ENCODE measurements around the gene OVCH1. TPM values are rescaled to one million over a fixed set of nuclear protein-coding genes. Genes with fewer than 3 reads are reported as not detected.

OVCH1 gene, protein sequence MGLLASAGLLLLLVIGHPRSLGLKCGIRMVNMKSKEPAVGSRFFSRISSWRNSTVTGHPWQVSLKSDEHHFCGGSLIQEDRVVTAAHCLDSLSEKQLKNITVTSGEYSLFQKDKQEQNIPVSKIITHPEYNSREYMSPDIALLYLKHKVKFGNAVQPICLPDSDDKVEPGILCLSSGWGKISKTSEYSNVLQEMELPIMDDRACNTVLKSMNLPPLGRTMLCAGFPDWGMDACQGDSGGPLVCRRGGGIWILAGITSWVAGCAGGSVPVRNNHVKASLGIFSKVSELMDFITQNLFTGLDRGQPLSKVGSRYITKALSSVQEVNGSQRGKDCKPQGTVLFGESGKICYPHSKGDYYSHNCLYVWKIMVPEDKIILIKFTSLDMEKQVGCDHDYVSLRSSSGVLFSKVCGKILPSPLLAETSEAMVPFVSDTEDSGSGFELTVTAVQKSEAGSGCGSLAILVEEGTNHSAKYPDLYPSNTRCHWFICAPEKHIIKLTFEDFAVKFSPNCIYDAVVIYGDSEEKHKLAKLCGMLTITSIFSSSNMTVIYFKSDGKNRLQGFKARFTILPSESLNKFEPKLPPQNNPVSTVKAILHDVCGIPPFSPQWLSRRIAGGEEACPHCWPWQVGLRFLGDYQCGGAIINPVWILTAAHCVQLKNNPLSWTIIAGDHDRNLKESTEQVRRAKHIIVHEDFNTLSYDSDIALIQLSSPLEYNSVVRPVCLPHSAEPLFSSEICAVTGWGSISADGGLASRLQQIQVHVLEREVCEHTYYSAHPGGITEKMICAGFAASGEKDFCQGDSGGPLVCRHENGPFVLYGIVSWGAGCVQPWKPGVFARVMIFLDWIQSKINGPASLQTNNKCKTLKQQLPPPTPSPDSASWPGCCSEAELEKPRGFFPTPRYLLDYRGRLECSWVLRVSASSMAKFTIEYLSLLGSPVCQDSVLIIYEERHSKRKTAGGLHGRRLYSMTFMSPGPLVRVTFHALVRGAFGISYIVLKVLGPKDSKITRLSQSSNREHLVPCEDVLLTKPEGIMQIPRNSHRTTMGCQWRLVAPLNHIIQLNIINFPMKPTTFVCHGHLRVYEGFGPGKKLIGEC
- total RNA-seq, result under 1 TPM in 2 of 4 donors, not detected in 2; 0.17 to 0.78 TPM

GRCh38 chr12:29497588-29497987, at the start of gene OVCH1:
Gene OVCH1, minus strand, starts transcription at chr12:29497686. Its CDS starts 0 bp downstream, at chr12:29497686.
- no peak within 1 kb of the TSS for H3K27ac ChIP-seq (replicated peaks in 1 of 4)
- H3K9me3 ChIP-seq, result no peaks in the 10 kb centered on the region
- intact Hi-C loops (cut with DNase I), result no loop called here
- peaks cover 0 to 11% (median 0%) of the 10 kb centered on the region in 4 donors for H3K36me3 ChIP-seq
- TF ChIP-seq POLR2AphosphoS5 (IDR thresholded peaks at IDR 0.05) (no peak), EP300 (IDR thresholded peaks at IDR 0.05) (no peak), POLR2A (IDR thresholded peaks at IDR 0.05; ENCODE audit: low read depth) (no peak)
- TF ChIP-seq, protein P1, sequence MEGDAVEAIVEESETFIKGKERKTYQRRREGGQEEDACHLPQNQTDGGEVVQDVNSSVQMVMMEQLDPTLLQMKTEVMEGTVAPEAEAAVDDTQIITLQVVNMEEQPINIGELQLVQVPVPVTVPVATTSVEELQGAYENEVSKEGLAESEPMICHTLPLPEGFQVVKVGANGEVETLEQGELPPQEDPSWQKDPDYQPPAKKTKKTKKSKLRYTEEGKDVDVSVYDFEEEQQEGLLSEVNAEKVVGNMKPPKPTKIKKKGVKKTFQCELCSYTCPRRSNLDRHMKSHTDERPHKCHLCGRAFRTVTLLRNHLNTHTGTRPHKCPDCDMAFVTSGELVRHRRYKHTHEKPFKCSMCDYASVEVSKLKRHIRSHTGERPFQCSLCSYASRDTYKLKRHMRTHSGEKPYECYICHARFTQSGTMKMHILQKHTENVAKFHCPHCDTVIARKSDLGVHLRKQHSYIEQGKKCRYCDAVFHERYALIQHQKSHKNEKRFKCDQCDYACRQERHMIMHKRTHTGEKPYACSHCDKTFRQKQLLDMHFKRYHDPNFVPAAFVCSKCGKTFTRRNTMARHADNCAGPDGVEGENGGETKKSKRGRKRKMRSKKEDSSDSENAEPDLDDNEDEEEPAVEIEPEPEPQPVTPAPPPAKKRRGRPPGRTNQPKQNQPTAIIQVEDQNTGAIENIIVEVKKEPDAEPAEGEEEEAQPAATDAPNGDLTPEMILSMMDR (IDR thresholded peaks at IDR 0.05), result no peak
- WGBS, result 92% methylated on average over 17 of the region's 18 CpGs
- no peak for DNase-seq (ENCODE audit: extremely low spot score)
- no peaks in the 10 kb centered on the region for H3K4me1 ChIP-seq
- no peak within 1 kb of the TSS for H3K4me3 ChIP-seq
- no peaks in the 10 kb centered on the region for H3K27me3 ChIP-seq

- DNase-seq (ENCODE audit: extremely low spot score), result no peak
- no peak for TF ChIP-seq POLR2A (IDR thresholded peaks at IDR 0.05; ENCODE audit: low read depth)
- peak in 1 of 2 donors; percentile 25 for TF ChIP-seq POLR2AphosphoS5 (IDR thresholded peaks at IDR 0.05)
- no peak for TF ChIP-seq EP300 (IDR thresholded peaks at IDR 0.05)
- TF ChIP-seq, protein P1 (IDR thresholded peaks at IDR 0.05), result no peak
- Histone ChIP-seq H3K27me3 (no peaks in the 10 kb centered on the region), H3K4me1 (peaks cover 13 to 29% (median 21%) of the 10 kb centered on the region in 4 donors), H3K9me3 (no peaks in the 10 kb centered on the region), H3K4me3 (no peak overlapping the region), H3K36me3 (no peaks in the 10 kb centered on the region), H3K27ac (replicated peaks in 1 of 4) (peak overlapping the region; percentile 12 to 32 (median 20))
- WGBS, result 25% methylated on average over 4 of the region's 4 CpGs
- intact Hi-C loops (cut with DNase I), result loop anchor here (5.0 kb wide), 1 partner anchor 235 kb away; the partner anchor contains the start of gene TMTC1
Measured at GRCh38 chr12:29547151-29547632, 49.7 kb upstream of the OVCH1 start.

- TF ChIP-seq EP300 (IDR thresholded peaks at IDR 0.05) (no peak), POLR2A (IDR thresholded peaks at IDR 0.05; ENCODE audit: low read depth) (no peak), POLR2AphosphoS5 (IDR thresholded peaks at IDR 0.05) (no peak)
- TF ChIP-seq, protein P1 (IDR thresholded peaks at IDR 0.05), result no peak
- H3K36me3 ChIP-seq, result no peaks in the 10 kb centered on the region
- H3K27ac ChIP-seq (replicated peaks in 1 of 4), result peak overlapping the region in 2 of 4 donors; percentile 21 to 32
- peaks cover 13 to 29% (median 21%) of the 10 kb centered on the region in 4 donors for H3K4me1 ChIP-seq
- WGBS, result 75% methylated on average over 2 of the region's 2 CpGs
- H3K27me3 ChIP-seq, result no peaks in the 10 kb centered on the region
- intact Hi-C loops (cut with DNase I), result loop anchor here (5.0 kb wide), 1 partner anchor 236 kb away; the partner anchor contains the start of gene TMTC1
- DNase-seq (ENCODE audit: extremely low spot score), result no peak
- H3K9me3 ChIP-seq, result no peaks in the 10 kb centered on the region
- no peak overlapping the region for H3K4me3 ChIP-seq
Measured at GRCh38 chr12:29546000-29546399, 48.5 kb upstream of the OVCH1 start.

DNA sequence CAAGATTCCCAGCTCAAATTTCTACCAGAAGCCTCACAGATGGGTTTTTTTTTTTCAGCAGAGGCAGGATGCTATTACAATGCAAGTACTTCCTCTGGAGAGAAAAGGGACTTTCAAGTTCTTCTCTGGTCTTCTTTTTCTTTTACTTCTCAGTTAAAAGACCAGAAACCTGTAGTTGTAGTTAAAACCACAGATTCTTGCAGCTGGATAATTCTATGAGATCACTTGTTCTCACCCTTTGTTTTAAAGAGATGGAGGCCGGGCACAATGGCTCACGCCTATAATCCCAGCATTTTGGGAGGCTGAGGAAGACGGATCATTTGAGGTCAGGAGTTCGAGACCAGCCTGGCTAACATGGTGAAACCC, 47.6 kb upstream of the OVCH1 start:
- TF ChIP-seq, protein P1 (IDR thresholded peaks at IDR 0.05), result no peak
- TF ChIP-seq EP300 (IDR thresholded peaks at IDR 0.05), result no peak
- TF ChIP-seq POLR2A (IDR thresholded peaks at IDR 0.05; ENCODE audit: low read depth), result no peak
- H3K4me3 ChIP-seq, result no peak overlapping the region
- WGBS, result 93% methylated on average over 4 of the region's 4 CpGs
- intact Hi-C loops (cut with DNase I), result loop anchor here (5.0 kb wide), 1 partner anchor 237 kb away; the partner anchor contains the start of gene TMTC1
- H3K36me3 ChIP-seq, result no peaks in the 10 kb centered on the region
- peaks cover 13 to 29% (median 21%) of the 10 kb centered on the region in 4 donors for H3K4me1 ChIP-seq
- H3K27me3 ChIP-seq, result no peaks in the 10 kb centered on the region
- H3K27ac ChIP-seq (replicated peaks in 1 of 4), result no peak overlapping the region
- no peak for DNase-seq (ENCODE audit: extremely low spot score)
- no peaks in the 10 kb centered on the region for H3K9me3 ChIP-seq
